Peyer's patch (tissue), 4 donors: Measurements from ENCODE around the gene UNC13C. TPM values are rescaled to one million over a fixed set of nuclear protein-coding genes. Genes with fewer than 3 reads are reported as not detected.

ENCODE experiments used
- DNase-seq, 3 donors: peaks; one replicate each; pipeline ENCODE4 v3.0.0-alpha.2; 2017 to 2019
- H3K27ac ChIP-seq, 4 donors: fragments of 200-600 bp; sonication (generic); one replicate each; pipeline ENCODE4 v1.5.1; 2016 to 2019
- H3K27me3 ChIP-seq, 2 donors: fragments of 200-600 bp; sonication (generic); one replicate each; pipeline ENCODE4 v1.5.1; 2019
- H3K36me3 ChIP-seq, 3 donors: fragments of 200-600 bp; sonication (generic); one replicate each; pipeline ENCODE4 v1.5.1; 2016 to 2019
- H3K4me1 ChIP-seq, 4 donors: fragments of 200-600 bp; sonication (generic); one replicate each; pipeline ENCODE4 v1.5.1; 2016 to 2019
- H3K4me3 ChIP-seq, 4 donors: fragments of 200-600 bp; sonication (generic); 1 replicate in 3 of 4; 2 replicates in 1 of 4; pipeline ENCODE4 v1.5.1; 2016 to 2019; ENCODE audit warnings: mild to moderate bottlenecking in 1 of 4
- H3K9me3 ChIP-seq, 4 donors: fragments of 200-600 bp; sonication (generic); one replicate each; pipeline ENCODE4 v1.5.1; 2016 to 2019; ENCODE audit warnings: mild to moderate bottlenecking in 1 of 4
- CTCF ChIP-seq, 6 experiments: fragments of 450-650 bp in 4 of 6; fragments of 200-600 bp in 2 of 6; sonication (generic) in 1 of 6; IDR thresholded peaks; one replicate each; pipeline ENCODE4 v1.5.1; 2017 to 2019; ENCODE audit warnings: antibody characterized with exemption in 6 of 6, mild to moderate bottlenecking in 3 of 6, moderate library complexity in 1 of 6
- POLR2A ChIP-seq, 2 donors: fragments of 450-650 bp; IDR thresholded peaks; one replicate each; pipeline ENCODE4 v1.5.1; 2017; ENCODE audit warnings: antibody characterized with exemption in 2 of 2, mild to moderate bottlenecking in 2 of 2, moderate library complexity in 2 of 2
- total RNA-seq, 4 donors: library from RNA; depleted of rRNA; stranded (reverse); fragments of >200 nt; gene quantifications; one replicate each; pipeline ENCODE4 v1.1.0, GENCODE V29; 2016

UNC13C gene
- total RNA-seq, 4 donors from 2014 or later, result under 0.01 to 3.3 (median 0.35) TPM

- no peak overlapping the region for H3K4me3 ChIP-seq
- H3K27ac ChIP-seq, result no peak overlapping the region
- H3K27me3 ChIP-seq, result no peaks in the 10 kb centered on the region
- TF ChIP-seq POLR2A (IDR thresholded peaks at IDR 0.05) (no peak), CTCF (IDR thresholded peaks at IDR 0.05) (no peak)
- peaks cover 0 to 2% (median 0%) of the 10 kb centered on the region in 4 donors for H3K9me3 ChIP-seq
- H3K4me1 ChIP-seq, result no peaks in the 10 kb centered on the region
- no peaks in the 10 kb centered on the region for H3K36me3 ChIP-seq
- DNase-seq, result no peak
Observed at GRCh38 chr15:54120949-54121463, 142.8 kb downstream of the UNC13C start.

- Histone ChIP-seq H3K4me3 (no peak overlapping the region), H3K9me3 (no peaks in the 10 kb centered on the region), H3K27me3 (no peaks in the 10 kb centered on the region), H3K27ac (no peak overlapping the region), H3K36me3 (no peaks in the 10 kb centered on the region), H3K4me1 (no peaks in the 10 kb centered on the region)
- DNase-seq, result no peak
- TF ChIP-seq POLR2A (IDR thresholded peaks at IDR 0.05) (no peak), CTCF (IDR thresholded peaks at IDR 0.05) (no peak)
Observed at GRCh38 chr15:54127574-54127973, 149.3 kb downstream of the UNC13C start.

GRCh38 chr15:54131410-54131809 is 153.2 kb downstream of the UNC13C start:
- H3K27ac ChIP-seq, result no peak overlapping the region
- TF ChIP-seq POLR2A (IDR thresholded peaks at IDR 0.05), result no peak
- H3K9me3 ChIP-seq, result no peaks in the 10 kb centered on the region
- no peak overlapping the region for H3K4me3 ChIP-seq
- H3K27me3 ChIP-seq, result no peaks in the 10 kb centered on the region
- H3K4me1 ChIP-seq, result no peaks in the 10 kb centered on the region
- DNase-seq, result no peak
- H3K36me3 ChIP-seq, result no peaks in the 10 kb centered on the region

- H3K9me3 ChIP-seq, result no peaks in the 10 kb centered on the region
- no peak for DNase-seq
- H3K4me1 ChIP-seq, result no peaks in the 10 kb centered on the region
- H3K27me3 ChIP-seq, result no peaks in the 10 kb centered on the region
- H3K36me3 ChIP-seq, result no peaks in the 10 kb centered on the region
- TF ChIP-seq CTCF (IDR thresholded peaks at IDR 0.05) (no peak), POLR2A (IDR thresholded peaks at IDR 0.05) (no peak)
- no peak overlapping the region for H3K4me3 ChIP-seq
- H3K27ac ChIP-seq, result no peak overlapping the region
Observed at GRCh38 chr15:54149115-54149531, 170.9 kb downstream of the UNC13C start.

- H3K36me3 ChIP-seq, result no peaks in the 10 kb centered on the region
- no peaks in the 10 kb centered on the region for H3K4me1 ChIP-seq
- no peak overlapping the region for H3K4me3 ChIP-seq
- H3K27me3 ChIP-seq, result no peaks in the 10 kb centered on the region
- TF ChIP-seq POLR2A (IDR thresholded peaks at IDR 0.05), result no peak
- TF ChIP-seq CTCF (IDR thresholded peaks at IDR 0.05), result no peak
- H3K27ac ChIP-seq, result no peak overlapping the region
- DNase-seq, result no peak
- H3K9me3 ChIP-seq, result no peaks in the 10 kb centered on the region
Observed at GRCh38 chr15:54150255-54150654, 172.0 kb downstream of the UNC13C start.

- Histone ChIP-seq H3K27me3 (no peaks in the 10 kb centered on the region), H3K27ac (no peak overlapping the region), H3K36me3 (no peaks in the 10 kb centered on the region), H3K4me1 (no peaks in the 10 kb centered on the region), H3K9me3 (no peaks in the 10 kb centered on the region), H3K4me3 (no peak overlapping the region)
- DNase-seq, result no peak
- no peak for TF ChIP-seq CTCF (IDR thresholded peaks at IDR 0.05)
- TF ChIP-seq POLR2A (IDR thresholded peaks at IDR 0.05), result no peak
Observed at GRCh38 chr15:54159012-54159411, 180.8 kb downstream of the UNC13C start.
